Measurements from ENCODE around the gene IGDCC3. TPM values are rescaled to one million over a fixed set of nuclear protein-coding genes. Genes with fewer than 3 reads are reported as not detected.
A peak's percentile ranks its signal among the peaks of the same experiment; 100 is the strongest.

The IGDCC3 gene
- polyA plus RNA-seq, 1 donor from 2014 or later = 14.4 TPM

DNA sequence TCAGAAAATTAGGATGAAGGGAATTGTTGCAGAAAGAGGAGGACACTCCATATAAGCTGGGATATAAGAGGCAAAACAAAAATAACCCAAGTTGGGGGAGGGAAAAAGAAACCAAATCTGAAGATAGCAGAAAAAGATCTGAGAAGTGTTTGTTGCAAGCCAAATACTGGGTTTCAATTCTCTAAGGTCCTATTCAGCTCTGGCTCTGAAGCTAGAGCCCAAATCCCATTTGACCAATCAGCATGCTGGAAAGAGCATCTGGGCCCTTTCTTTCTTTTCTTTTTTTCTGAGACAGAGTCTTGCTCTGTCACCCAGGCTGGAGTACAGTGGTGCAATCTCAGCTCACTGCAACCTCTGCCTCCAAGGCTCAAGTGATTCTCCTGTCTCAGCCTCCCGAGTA is 17.3 kb downstream of the IGDCC3 start:
- no peaks in the 10 kb centered on the region for H3K27me3 ChIP-seq (ENCODE audit: insufficient read depth, low read depth, low read length)

DNA sequence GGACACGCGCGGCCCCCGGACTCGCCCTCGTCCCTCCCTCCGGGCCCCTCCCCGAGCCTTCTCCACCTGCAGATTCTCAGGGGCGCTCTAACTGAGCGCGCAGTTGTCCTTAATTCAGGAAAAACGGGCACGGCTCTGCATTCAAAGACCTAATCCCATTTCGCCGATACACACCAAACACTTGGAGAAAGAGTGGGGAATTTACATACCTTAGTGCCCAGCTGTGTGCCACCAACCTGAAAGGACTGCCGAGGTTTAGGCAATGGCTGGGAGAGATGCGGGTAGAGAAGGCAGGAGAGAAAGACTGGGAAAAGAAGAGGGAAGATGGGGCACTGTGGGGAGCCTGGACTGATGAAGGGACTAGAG is 21.8 kb downstream of the IGDCC3 start:
- peak overlapping the region; percentile 2 for H2AFZ ChIP-seq (ENCODE audit: low read depth, low read length)
- H3K36me3 ChIP-seq (ENCODE audit: insufficient read depth, low read length) = no peaks in the 10 kb centered on the region
- peaks cover 6% of the 10 kb centered on the region for H3K79me2 ChIP-seq (replicated peaks; ENCODE audit: insufficient read depth, low read length)
- no peaks in the 10 kb centered on the region for H4K20me1 ChIP-seq (ENCODE audit: insufficient read depth)
- H3K9me2 ChIP-seq (ENCODE audit: insufficient read depth, low read length) = no peaks in the 10 kb centered on the region
- H3K27ac ChIP-seq (ENCODE audit: low read length) = peak overlapping the region; percentile 51
- peak overlapping the region; percentile 70 for H3K9ac ChIP-seq (ENCODE audit: low read length)
- no peaks in the 10 kb centered on the region for H3K9me3 ChIP-seq (ENCODE audit: low read length)
- no peaks in the 10 kb centered on the region for H3F3A ChIP-seq (ENCODE audit: insufficient read depth, low read length, poor library complexity, severe bottlenecking)
- no peaks in the 10 kb centered on the region for H3K27me3 ChIP-seq (ENCODE audit: insufficient read depth, low read depth, low read length)
- H3K4me2 ChIP-seq (ENCODE audit: low read length) = peak overlapping the region; percentile 22
- peak overlapping the region; percentile 65 for H3K4me3 ChIP-seq (ENCODE audit: low read length)
- TF ChIP-seq SMC3 (conservative IDR thresholded peaks at IDR 0.05; ENCODE audit: poor library complexity) (no peak), MXI1 (conservative IDR thresholded peaks at IDR 0.05; ENCODE audit: poor library complexity, severe bottlenecking) (no peak), REST (IDR thresholded peaks at IDR 0.05; ENCODE audit: borderline replicate concordance) (no peak), RAD21 (conservative IDR thresholded peaks at IDR 0.05) (no peak), CTCF (IDR thresholded peaks at IDR 0.05; ENCODE audit: poor library complexity, severe bottlenecking) (peak; percentile 20), POLR2AphosphoS5 (IDR thresholded peaks at IDR 0.05) (peak; percentile 6)

More for the DNA sequence above, 17.3 kb downstream of the IGDCC3 start:
- H3F3A ChIP-seq (ENCODE audit: insufficient read depth, low read length, poor library complexity, severe bottlenecking) = no peaks in the 10 kb centered on the region
- peaks cover 6% of the 10 kb centered on the region for H3K79me2 ChIP-seq (replicated peaks; ENCODE audit: insufficient read depth, low read length)
- no peaks in the 10 kb centered on the region for H3K9me2 ChIP-seq (ENCODE audit: insufficient read depth, low read length)
- no peak overlapping the region for H3K4me3 ChIP-seq (ENCODE audit: low read length)
- no peaks in the 10 kb centered on the region for H3K9me3 ChIP-seq (ENCODE audit: low read length)
- no peak overlapping the region for H2AFZ ChIP-seq (ENCODE audit: low read depth, low read length)
- no peak overlapping the region for H3K4me2 ChIP-seq (ENCODE audit: low read length)
- no peak for TF ChIP-seq RAD21 (conservative IDR thresholded peaks at IDR 0.05)
- no peak for TF ChIP-seq TAF1 (IDR thresholded peaks at IDR 0.05; ENCODE audit: low read depth)
- no peak for TF ChIP-seq CTCF (IDR thresholded peaks at IDR 0.05; ENCODE audit: poor library complexity, severe bottlenecking)
- TF ChIP-seq EZH2 (IDR thresholded peaks at IDR 0.05; ENCODE audit: borderline replicate concordance, insufficient read depth, low read length, poor library complexity, severe bottlenecking) = no peak
- no peak for TF ChIP-seq SMC3 (conservative IDR thresholded peaks at IDR 0.05; ENCODE audit: poor library complexity)
- no peak for TF ChIP-seq POLR2AphosphoS5 (IDR thresholded peaks at IDR 0.05)
- TF ChIP-seq MXI1 (conservative IDR thresholded peaks at IDR 0.05; ENCODE audit: poor library complexity, severe bottlenecking) = no peak
- TF ChIP-seq EP300 (conservative IDR thresholded peaks at IDR 0.05; ENCODE audit: poor library complexity, severe bottlenecking) = no peak
- TF ChIP-seq REST (IDR thresholded peaks at IDR 0.05; ENCODE audit: borderline replicate concordance) = no peak
- H3K27ac ChIP-seq (ENCODE audit: low read length) = peak overlapping the region; percentile 45
- H3K36me3 ChIP-seq (ENCODE audit: insufficient read depth, low read length) = no peaks in the 10 kb centered on the region
- H4K20me1 ChIP-seq (ENCODE audit: insufficient read depth) = no peaks in the 10 kb centered on the region
- no peak overlapping the region for H3K9ac ChIP-seq (ENCODE audit: low read length)
